ENCODE measurements around the gene DHRSX. TPM values are rescaled to one million over a fixed set of nuclear protein-coding genes. Genes with fewer than 3 reads are reported as not detected.
"Not testable (repeated sequence)": the region's sequence is repeated elsewhere in the genome, so short reads cannot be mapped to it uniquely, and the experiment has no call there.

The DHRSX gene
- polyA plus RNA-seq, 4 donors, result 21.3 to 30.0 (median 29.0) TPM

DNA sequence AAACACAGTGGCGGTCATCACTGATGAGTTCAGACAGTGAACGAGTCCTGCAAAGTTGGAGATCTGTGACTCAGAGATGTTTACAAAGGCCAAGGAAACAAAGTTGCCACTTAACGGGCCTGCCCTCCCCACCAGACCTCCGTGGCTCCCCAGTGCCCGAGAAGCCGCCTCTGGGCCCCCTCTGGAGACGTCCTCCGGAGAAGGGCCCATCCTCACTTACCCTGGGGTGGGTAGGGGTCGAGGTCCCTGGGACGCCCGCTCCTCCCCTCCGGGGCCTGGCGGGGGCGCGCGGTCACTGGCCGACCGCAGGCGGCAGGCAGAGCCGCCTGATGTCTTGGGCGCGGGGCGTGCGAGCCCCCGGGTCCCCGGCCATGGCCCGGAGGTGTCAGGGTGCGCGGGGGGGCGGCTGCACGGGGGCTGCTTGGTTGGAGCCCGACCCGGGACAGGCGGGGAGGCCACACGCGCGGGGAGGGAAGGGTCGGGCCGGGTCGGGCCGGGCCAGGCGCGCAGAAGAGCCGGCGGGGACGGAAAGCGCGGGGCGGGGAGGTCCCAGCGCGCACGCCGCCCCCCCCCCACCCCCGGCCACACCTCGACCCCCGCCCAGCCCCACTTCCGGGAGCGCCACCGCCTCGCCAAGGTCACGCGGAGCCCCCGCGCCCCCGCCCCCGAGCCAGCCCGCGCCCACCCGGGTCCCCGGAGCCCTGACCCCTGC, 529 bp downstream of the DHRSX start:
- no peak for DNase-seq (ENCODE audit: low read depth in 4 of 4, low spot score in 3 of 4)

DNA sequence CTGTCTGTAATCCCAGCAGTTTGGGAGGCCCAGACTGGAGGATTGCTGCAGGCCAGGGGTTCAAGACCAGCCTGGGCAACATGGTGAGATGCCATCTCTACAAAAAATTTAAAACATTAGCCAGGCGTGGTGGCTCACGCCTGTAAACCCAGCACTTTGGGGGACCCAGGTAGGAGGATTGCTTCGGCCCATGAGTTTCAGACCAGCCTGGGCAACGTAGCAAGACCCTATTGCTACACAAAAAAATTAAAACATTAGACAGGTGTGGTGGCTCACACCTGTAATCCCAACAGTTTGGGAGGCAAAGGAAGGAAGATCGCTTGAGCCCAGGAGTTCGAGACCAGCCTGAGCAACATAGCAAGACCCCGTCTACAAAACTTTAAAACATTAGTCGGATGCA, 1.3 kb downstream of the DHRSX start:
- no peak for DNase-seq (ENCODE audit: low read depth in 4 of 4, low spot score in 3 of 4)

DNA sequence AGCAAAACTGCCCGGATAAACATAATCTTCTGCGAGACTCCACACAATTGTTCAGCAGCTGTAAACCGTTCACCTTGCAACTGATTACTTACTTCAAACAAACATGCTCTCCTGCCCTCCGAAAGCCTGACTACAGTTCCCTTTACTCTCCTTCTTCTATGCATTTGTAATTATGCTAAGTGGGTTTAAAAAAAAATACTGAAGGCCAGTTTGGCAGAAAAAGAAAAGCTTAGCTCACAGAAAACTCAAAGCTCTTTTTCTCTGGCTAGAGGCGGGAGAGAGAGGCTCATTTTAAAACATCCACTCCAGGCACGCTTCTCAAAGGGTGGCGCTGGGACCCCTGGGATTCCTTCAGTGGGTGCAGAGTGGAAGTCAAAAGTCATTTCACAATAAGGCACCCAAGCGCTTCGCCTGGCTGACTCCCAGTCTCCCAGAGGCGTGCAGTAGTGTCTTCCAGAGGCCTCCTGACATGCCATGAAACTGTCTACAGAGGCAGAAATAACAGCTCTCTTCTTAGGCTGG, 1.9 kb downstream of the DHRSX start:
- DNase-seq (ENCODE audit: low read depth in 4 of 4, low spot score in 3 of 4), result peak in 1 of 4 donors; percentile 37

DNA sequence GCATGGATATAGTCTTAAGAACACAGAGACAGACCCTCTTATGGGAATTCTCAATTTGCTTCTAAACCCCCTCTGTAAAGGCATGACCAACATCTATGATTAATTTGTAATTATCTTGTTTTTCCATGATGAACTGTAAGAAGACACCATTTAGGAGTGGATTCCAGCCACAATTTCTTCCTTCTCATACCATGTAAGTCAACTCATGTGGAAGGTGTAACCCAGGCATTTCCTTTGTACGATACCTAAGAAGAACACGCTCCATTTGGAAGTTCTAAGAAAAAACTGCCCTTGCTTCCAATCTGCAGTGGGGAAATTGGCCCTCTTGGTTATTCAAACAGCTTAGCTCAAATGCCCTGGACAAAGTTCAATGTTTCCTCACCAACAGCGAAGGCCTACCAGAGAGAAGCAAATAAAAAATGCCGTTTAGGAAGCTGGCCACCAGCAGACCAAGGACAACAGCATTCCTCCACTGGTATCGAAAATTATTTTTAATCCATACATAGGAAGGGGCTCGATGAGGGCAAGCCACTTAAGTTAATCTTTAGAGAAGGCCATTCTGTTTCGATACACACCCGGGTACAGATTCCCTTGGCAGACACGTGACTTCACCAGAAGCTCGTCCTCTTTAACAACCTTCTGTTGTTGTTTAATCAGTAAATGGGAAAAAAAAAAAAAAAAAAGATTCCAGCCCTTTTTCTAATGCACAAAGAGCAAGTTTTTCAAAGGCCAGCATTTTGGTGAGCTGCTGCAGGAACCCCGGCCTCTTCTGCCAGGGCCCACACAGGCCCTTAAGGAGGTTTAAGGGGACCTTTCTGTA, 2.6 kb downstream of the DHRSX start:
- DNase-seq (ENCODE audit: low read depth in 4 of 4, low spot score in 3 of 4), result no peak

DNA sequence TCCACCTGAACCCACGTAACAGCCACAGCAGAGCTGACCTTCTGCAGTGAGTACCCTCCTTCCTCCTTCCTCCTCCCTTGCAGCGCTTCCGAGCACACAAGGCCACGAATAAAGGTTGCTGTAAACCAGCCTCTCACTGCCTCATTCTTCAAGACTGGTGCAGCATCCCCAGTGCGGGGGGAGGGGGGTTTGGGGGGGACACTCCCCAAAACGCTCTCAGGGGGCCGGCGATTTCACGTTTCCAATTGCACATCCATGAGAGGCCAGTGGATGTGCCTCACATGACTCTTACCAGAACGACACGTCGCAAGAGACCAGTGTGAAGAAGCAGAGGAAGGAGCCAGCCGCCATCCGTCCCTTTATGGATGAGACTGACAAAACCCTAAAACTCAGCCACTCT, 5.2 kb downstream of the DHRSX start:
- DNase-seq (ENCODE audit: low read depth in 4 of 4, low spot score in 3 of 4), result no peak

DNA sequence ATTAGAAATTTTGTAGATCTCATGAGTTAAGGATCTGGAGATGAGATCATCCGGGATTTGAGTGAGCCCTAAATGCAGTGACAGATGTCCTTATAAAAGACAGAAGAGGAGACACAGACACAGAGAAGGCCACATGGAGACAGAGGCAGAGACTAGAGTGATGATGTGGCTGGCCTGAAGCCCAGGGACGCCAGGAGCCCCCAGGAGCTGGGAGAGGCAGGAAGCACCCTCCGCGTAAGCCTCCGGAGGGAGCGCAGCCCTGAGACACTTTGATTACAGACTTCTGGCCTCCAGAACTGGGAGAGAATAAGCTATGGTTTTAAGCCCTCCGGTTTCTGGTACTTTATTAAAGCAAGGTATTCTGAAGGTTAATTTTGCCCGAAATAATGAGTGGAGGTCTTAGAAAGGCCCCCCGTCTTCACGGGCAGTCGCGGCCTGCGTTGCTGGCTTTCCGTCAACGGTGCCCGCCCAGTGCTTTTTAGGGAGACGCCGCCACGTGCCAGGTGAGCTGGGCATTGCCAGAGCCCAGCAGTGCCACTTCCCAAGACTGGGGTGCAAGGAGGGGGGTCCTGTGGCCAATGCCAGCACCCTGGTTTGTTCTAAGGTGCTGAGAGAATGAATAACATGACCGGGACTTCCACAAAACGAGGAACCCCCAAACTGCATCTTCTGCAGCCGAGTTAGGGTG, 8.1 kb downstream of the DHRSX start:
- DNase-seq (ENCODE audit: low read depth in 4 of 4, low spot score in 3 of 4), result no peak

DNA sequence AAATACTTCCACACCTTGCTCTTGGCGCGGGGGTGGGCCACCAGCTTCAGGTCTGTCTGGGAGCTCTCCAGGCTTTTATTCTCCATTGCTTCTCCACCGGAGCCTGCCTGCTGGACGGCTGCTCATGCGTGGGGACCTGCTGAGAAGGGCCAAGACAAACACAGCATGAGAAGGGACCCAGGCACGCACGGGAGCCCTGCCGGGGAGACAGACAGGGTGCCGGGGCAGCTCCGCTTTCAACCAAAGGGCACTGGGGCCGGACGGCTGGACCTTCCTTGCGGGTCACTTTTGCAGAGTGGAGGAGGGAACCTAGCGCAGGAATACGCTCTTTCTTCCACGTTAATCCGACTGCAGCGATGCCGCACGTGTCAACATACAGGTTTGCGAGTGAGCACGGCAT, 10.1 kb downstream of the DHRSX start:
- no peak for DNase-seq (ENCODE audit: low read depth in 4 of 4, low spot score in 3 of 4)

DNA sequence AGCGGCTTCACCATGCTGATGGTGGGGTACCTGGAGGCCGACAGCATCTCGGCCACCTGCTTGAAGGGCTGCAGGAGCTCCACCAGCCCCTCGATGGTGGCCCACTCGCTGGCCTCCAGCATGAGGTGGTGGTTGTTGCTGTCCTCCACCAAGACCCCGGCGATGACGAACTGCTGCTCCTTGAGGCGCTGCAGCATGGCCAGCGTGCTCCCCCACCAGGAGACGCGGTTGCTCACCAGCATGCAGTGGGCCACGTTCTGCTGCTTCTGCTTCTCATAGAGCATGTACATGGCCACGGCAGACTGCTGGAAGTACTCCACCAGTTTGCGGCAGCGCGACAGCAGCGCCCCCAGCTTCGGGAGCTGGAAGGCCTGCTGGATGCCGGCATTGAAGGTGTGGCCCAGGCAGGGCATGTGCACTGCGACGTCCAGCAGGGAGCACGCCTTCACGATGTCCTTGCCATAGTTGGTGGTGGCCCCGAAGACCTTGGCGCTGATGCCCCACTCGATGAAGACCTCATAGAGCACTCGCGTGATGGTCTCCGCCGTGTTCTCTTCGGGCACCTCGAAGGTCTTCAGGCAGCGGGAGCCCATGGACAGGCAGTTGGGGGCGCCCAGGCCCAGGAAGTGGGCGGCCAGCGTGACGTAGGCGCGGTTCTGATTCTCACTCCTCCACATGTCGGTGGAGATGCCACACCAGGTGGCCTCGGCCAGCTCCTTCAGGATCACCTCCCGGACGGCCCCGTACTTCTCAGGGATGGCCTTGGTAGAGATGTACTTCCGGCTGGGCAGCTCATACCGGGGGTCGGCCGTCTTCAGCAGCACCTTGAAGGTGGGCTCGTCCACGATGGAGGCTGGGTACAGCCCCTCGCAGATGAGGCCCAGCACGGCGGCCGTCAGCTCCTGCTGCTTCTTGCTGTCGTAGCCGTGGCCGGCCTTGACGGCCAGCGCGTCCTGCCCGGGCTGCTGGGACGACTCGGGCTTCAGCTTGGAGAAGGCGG, 11.0 kb downstream of the DHRSX start:
- DNase-seq (ENCODE audit: low read depth in 4 of 4, low spot score in 3 of 4), result no peak

DNA sequence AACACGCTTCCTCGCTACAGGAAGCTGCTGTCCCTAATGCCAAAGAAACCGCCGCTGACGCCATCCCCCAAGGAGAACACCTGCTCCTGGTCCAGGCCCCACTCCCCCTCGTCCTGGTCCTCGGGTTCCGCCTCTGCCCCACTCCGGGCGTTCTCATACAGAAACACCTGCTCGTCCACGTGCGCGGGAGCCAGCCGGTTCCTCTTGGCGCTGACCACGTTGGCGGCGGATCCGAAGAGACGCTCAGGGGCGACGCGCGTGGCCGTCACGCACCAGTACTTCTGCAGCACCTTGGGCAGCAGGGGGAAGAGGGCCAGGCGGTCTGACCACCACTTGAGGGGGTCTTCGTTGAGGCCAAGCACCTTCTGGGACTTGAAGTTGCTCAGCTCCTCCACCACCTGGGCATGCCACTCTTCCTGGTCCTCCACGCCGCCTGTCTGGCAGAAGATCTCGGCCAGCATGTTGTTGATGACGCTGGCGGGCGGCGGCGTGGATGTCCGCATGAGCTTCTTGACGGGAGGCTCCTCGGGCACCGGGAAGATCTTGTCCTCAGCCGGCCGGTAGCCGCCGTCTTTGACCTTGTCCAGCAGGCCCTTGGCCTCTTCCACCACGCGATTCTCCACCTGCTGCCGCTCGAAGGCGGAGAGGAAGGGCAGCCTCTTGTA, 12.0 kb downstream of the DHRSX start:
- no peak for DNase-seq (ENCODE audit: low read depth in 4 of 4, low spot score in 3 of 4)

DNA sequence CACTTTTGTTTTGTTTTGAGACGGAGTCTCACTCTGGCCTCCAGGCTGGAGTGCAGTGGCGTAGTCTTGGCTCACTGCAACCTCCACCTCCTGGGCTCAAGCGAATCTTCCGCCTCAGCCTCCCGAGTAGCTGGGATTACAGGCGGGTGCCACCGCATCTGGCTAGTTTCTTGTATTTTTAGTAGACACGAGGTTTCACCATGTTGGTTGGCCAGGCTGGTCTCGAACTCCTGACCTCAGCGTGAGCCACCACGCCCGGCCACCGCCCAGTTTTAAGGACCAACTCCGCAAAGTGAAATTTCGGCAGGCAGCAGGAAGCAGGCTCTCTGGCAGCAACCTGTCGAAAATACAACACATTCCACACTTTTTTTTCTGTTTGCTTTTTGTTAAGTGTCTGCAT, 13.4 kb downstream of the DHRSX start:
- DNase-seq (ENCODE audit: low read depth in 4 of 4, low spot score in 3 of 4), result no peak

DNA sequence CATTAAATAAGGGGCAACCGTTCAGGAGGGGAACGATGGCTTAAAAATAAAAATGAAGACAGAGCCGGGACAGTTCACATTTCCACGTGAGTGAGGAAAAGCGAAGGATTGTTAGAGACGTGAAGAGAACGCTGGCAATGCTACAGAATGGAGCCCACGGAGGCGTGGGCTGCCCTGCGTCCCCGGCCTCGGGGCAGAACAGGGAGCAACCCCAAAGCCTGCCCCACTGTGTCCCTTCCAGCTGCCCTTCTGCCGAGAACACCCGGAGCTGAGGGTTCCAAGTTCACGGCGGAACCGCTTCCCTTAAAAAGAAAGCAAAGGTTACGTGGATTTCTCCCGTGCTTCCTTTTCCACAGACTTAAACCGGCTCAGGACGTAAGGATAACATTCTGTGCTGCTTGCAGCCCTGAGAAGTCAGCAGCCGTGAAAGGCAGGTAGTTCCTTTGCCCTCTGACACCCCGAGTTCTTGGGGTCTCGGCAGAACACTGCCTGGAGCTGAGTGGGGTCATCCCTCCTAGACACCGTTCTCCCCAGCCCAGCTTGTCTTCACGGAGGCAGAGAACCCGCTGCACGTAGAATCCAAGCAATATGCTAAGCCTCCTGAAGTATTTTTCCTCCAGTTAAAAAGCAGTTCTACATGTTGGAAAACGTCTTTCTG, 14.2 kb downstream of the DHRSX start:
- DNase-seq (ENCODE audit: low read depth in 4 of 4, low spot score in 3 of 4), result no peak

DNA sequence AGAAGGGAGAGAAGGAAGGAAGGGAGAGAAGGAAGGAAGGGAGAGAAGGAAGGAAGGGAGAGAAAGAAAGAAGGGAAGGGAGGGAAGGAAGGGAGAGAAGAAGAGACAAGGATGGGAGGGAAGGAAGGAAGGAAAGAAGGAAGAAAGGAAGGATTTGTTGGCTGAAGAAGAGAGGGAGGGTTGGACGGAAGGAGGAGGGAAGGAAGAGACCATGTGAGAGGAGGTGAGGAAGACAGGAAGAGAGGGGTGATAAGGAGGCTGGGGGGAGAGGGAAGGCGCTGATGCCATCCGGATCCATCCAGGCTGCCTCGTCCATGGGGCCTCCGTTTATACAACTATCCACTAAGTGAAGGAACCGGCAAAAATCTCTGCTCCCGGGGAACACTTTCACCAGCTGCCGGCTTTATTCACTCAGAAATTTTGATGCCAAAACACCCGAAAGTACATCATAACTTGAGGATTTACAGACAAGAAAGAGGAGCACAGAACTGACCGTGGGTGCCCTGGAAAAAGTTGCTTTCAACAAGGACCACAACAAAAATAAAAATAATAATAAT, 14.9 kb downstream of the DHRSX start:
- DNase-seq (ENCODE audit: low read depth in 4 of 4, low spot score in 3 of 4), result no peak

DNA sequence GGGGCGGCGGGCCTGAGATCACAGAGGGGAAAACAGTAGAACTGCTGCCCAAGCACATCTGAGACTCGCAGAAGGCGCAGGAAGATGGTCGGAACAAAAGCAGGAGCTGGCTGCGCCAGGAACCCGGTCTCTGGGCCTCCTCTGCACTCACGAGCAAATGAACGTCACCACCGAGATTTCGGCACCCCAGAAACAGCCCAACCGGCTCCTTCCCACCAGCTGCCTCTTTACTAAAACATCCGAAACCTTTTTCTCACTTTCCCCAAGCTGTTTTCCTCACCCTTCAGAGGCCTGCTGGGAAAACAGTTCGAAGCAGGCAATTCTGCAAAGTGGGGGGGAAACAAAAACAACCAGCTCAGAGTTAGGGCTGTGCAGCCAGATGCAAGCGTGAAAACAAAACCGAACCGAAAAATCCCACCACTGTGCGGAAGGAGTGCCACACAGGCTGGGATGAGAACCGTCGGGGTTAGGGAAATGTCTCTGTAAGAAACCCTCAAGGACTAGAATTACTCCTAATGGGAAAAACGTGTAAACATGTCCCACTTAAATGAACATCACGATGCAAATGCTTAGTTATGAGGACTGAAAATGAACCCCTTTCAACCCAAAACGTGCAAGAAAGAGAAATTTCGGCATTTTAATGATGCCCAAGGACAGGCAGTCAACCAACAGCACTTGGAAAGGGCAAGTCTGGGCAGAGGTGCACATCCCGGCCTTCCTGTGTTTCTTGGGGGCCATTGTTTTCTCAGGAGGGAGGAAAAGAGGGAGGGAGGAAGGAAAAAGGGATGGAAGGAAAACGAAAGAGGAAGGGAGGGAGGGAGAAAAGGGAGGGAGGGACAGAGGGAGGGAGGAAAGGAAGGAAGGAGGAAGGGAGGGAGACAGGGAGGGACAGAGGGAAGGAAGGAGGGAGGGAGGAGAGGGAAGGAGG, 15.8 kb downstream of the DHRSX start:
- no peak for DNase-seq (ENCODE audit: low read depth in 4 of 4, low spot score in 3 of 4)

DNA sequence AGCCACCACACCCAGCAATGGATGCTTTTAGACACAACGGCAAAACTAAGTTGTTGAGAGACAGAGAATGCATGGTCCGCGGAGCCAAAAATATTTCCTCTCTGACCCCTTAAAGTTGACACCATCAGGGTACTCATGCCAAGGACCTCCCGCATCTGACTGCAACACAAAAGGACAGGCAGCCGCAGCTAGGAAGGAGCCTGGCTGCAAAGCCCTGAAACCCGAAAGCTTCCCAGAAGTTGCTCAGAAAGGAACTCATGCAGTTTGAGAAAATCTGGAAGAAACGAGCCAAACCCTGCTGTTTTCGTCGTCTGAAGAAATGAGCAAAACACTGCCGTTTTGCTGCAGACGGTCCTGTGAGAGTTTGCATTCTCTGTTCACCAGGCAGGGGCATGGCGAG, 16.5 kb downstream of the DHRSX start:
- no peak for DNase-seq (ENCODE audit: low read depth in 4 of 4, low spot score in 3 of 4)

DNA sequence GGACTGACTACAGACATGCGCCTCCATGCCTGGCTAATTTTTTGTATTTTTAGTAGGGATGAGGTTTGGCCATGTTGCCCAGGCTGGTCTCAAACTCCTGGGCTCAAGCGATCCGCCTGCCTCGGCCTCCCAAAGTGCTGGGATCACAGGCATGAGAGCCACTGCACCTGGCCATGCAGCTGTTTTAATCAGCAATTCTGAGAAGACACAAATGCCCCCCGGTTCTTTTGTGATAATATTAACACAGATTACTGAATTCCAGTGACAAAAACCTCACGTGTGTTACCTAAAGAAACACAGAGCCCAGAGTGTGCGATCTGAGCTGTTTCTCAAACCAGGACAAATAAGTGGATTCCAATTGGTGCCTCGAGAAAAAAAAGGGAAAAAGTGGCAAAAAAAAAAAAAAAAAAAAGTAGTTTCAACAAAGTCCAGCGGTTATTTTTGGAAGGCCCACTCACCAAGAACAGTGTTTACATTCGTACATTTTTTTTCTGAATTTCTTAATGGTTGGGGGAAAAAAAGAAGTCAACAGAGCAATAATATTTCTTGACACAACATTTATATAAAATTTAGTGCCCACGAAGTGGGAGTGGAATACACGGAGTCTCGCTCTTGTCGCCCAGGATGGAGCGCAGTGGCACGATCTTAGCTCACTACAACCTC, 17.2 kb downstream of the DHRSX start:
- DNase-seq (ENCODE audit: low read depth in 4 of 4, low spot score in 3 of 4), result no peak

DNA sequence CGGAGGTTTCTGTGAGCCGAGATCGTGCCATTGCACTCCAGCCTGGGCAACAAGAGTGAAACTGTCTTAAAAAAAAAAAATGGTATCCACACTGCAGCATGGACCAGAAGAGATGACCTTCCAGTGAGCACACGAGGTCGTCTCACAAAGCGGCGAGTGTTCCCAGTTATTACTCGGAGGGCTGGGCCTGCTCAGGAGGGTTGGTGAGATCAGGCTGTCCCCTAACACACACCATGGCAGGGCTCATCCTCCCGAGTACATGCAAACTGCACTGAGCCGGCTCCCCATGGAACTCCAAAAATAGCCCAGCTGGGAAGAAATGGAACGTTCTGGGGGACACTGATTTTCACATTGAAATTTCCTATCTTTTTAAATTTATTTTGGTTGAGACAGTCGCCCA, 19.2 kb downstream of the DHRSX start:
- DNase-seq (ENCODE audit: low read depth in 4 of 4, low spot score in 3 of 4), result not testable (repeated sequence)

DNA sequence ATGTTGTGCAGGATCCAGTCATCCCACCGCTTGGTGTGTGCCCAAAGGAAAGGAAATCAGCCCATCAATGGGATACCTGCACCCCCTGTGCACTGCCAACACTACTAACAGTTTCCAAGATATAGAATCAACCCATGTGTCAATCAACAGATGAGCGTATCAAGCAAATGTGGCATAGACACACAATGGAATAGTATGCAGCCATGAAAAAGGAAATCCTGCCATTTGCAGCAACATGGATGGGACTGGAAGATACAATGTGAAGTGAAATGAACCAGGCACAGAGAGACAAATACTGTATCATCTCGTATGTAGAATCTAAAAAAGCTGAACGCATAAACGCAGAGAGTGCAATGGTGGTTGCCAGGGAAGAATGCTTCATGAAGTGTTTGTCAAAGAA, 20.8 kb downstream of the DHRSX start:
- not testable (repeated sequence) for DNase-seq (ENCODE audit: low read depth in 4 of 4, low spot score in 3 of 4)
